ENCODE data around the gene FETUB. TPM values are rescaled to one million over a fixed set of nuclear protein-coding genes. Genes with fewer than 3 reads are reported as not detected.
"Not testable (repeated sequence)": the region's sequence is repeated elsewhere in the genome, so short reads cannot be mapped to it uniquely, and the experiment has no call there.

FETUB gene
- total RNA-seq, 1 donor = not detected

DNA sequence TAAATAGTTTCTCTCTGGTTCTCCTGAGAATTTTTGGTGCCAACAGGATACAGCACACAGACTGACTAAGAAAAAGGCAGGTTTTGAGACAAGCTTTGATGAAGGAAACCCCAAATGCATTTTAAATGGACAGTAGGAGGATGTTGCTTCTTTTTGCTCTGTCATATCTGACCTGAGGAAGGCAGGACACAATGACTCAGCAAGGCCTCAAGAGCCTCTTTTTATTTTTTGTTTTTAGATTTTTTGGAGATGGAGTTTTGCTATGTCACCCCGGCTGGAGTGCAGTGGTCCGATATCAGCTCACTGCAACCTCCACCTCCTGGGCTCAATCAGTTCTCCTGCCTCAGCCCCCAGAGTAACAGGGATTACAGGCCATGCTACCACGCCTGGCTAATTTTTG is 60.1 kb downstream of the FETUB start:
- no peak for DNase-seq (ENCODE audit: low read depth)
- no peak overlapping the region for H3K4me3 ChIP-seq (ENCODE audit: low read depth, low read length)
- TF ChIP-seq, protein P1, sequence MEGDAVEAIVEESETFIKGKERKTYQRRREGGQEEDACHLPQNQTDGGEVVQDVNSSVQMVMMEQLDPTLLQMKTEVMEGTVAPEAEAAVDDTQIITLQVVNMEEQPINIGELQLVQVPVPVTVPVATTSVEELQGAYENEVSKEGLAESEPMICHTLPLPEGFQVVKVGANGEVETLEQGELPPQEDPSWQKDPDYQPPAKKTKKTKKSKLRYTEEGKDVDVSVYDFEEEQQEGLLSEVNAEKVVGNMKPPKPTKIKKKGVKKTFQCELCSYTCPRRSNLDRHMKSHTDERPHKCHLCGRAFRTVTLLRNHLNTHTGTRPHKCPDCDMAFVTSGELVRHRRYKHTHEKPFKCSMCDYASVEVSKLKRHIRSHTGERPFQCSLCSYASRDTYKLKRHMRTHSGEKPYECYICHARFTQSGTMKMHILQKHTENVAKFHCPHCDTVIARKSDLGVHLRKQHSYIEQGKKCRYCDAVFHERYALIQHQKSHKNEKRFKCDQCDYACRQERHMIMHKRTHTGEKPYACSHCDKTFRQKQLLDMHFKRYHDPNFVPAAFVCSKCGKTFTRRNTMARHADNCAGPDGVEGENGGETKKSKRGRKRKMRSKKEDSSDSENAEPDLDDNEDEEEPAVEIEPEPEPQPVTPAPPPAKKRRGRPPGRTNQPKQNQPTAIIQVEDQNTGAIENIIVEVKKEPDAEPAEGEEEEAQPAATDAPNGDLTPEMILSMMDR (IDR thresholded peaks at IDR 0.05; ENCODE audit: insufficient read depth, low read depth, low read length) = no peak

DNA sequence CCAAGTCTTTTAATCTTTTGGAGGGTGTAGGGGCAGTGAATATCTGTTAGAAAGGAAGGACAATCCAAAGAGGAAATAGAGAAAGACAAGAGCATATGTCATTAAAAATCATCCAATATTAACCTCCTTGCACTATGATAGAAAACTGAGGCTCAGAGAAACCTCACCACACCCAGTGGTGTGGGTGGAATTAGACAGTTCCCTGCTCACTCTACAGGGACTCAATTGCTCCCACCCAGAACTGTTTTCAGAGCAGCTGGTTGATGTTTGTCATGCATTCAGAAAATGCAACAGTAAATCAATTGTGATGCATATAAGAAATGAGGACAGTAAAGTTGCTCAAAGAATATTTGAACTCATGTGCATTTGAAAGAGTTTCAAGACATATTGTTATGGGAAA is 62.3 kb downstream of the FETUB start:
- DNase-seq (ENCODE audit: low read depth); H3K4me3 ChIP-seq (ENCODE audit: low read depth, low read length): not testable (repeated sequence)

Small RNAs within 50 kb of the gene (small RNA-seq; reads per million reads assigned to genes)
- not detected for gene RF00017

Other genes with a start within 250 kb of the FETUB start
- gene CRYGS, start 96.0 kb upstream of the FETUB start, total RNA-seq = 0.86 and 1.6 TPM in 2 replicates
- gene TBCCD1, start 73.1 kb upstream of the FETUB start, total RNA-seq = 10.3 and 25.9 TPM in 2 replicates
- 40.9 and 60.5 TPM in 2 replicates for gene DNAJB11, start 69.7 kb upstream of the FETUB start, total RNA-seq
- gene AHSG, start 27.3 kb upstream of the FETUB start, total RNA-seq = not detected in 2 replicates
- not detected in 2 replicates for gene HRG, start 25.6 kb downstream of the FETUB start, total RNA-seq
- not detected in 2 replicates for gene KNG1, start 77.0 kb downstream of the FETUB start, total RNA-seq
- 319 and 691 TPM in 2 replicates for gene EIF4A2, start 143.2 kb downstream of the FETUB start, total RNA-seq
- gene RFC4, start 166.1 kb downstream of the FETUB start, total RNA-seq = 19.3 and 25.5 TPM in 2 replicates
- not detected in 2 replicates for gene ADIPOQ, start 202.3 kb downstream of the FETUB start, total RNA-seq